D721Med (cell line): Measurements from ENCODE around the gene WDR55.
"Not testable (repeated sequence)": the region's sequence is repeated elsewhere in the genome, so short reads cannot be mapped to it uniquely, and the experiment has no call there.

Experiments used
- DNase-seq: peaks from one replicate; pipeline ENCODE4 v3.0.0; 2011; ENCODE audit warnings: low spot score; ENCODE audit not compliant: insufficient read length
- FAIRE-seq: peaks from 2 replicates; lab custom pipeline; 2011; peaks lifted over from hg19 to GRCh38; lab: Jason Lieb, UNC
- CTCF ChIP-seq: IDR thresholded peaks from 2 replicates; pipeline ENCODE4 v1.5.1; 2012; ENCODE audit warnings: mild to moderate bottlenecking, control low read depth; ENCODE audit not compliant: insufficient read depth; ENCODE audit errors: missing control alignments

WDR55 gene

DNA sequence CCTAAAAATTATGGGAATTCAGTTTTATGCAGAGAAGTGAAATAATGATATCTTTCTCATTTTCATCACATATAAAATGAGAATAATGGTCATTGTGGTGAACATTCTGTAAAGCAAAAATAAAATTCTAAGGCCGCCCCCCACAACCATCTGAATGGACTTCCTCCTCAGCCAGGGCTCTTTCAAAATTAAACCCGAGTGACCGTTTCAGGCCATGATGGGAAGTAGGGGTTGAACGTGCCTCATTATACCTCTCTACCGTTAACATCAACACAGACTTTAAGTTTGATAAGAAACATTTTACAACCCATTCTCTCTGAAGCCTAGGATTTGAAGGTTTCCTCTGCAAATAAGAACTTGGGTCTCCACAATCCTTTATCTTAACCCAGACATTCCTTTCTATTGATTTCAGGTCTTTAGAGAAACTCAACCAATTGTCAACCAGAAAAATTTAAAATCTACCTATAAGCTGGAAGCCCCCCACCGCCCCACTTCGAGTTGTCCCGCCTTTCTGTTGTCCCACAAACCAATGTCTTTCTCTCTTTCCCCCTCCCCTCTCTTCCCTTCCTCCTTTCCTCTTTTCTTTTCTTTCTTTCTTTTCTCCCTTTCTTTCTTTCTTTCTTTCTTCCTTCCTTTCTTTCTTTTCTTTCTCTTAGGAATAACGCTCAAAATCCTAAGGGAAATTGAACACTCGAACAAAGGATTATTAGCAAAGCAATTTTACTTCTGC, 27.2 kb upstream of the WDR55 start:
- DNase-seq (no peak), FAIRE-seq (no peak)
- no peak for TF ChIP-seq CTCF

- not testable (repeated sequence) for FAIRE-seq, DNase-seq
Observed at GRCh38 chr5:140638898-140639147, 25.9 kb upstream of the WDR55 start.

GRCh38 chr5:140639148-140639981, 25.3 kb upstream of the WDR55 start, which contains the start of gene TMCO6:
TSS of gene TMCO6 (plus strand) at chr5:140639451. CDS start at chr5:140639528, 77 bp downstream.
- TF ChIP-seq CTCF: peak; percentile 42
- FAIRE-seq (no peak), DNase-seq (peak; percentile 94)

GRCh38 chr5:140641716-140642115, 23.0 kb upstream of the WDR55 start:
- FAIRE-seq (no peak), DNase-seq (no peak)
- no peak for TF ChIP-seq CTCF

GRCh38 chr5:140642718-140643117, 22.0 kb upstream of the WDR55 start:
- no peak for TF ChIP-seq CTCF
- no peak for DNase-seq
- no peak for FAIRE-seq

- DNase-seq (no peak), FAIRE-seq (no peak)
- no peak for TF ChIP-seq CTCF
Observed at GRCh38 chr5:140647042-140647419, 17.7 kb upstream of the WDR55 start.

DNA sequence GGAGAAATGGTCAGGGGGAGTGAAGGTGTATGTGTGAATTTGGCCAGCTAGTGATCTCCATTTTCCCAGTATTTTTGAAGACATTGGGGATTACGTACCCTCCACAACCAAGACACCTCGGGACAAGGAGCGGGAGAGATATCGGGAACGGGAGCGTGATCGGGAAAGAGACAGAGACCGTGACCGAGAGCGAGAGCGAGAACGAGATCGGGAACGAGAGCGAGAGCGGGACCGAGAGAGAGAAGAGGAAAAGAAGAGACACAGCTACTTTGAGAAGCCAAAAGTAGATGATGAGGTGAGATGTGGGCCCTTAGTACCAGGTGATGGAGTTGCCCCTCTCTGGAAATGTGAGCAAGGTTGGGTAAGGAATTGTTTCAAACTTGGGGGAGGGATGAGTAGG, 5.8 kb upstream of the WDR55 start:
- no peak for TF ChIP-seq CTCF
- no peak for DNase-seq
- no peak for FAIRE-seq

DNA sequence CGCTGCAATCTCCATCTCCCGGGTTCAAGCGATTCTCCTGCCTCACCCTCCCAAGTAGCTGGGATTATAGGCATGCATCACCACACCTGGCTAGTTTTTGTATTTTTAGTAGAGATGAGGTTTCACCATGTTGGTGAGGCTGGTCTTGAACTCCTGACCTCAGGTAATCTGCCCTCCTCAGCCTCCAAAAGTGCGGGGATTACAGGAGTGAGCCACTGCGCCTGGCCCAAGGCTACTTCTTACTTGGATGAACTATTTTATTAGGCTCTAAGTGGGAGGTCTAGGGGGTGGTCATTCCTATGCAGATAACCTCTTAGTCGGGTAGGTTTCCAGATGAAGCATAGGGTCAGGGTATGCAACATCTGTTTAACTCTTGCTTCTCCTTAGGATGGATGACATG, 4.3 kb upstream of the WDR55 start:
- not testable (repeated sequence) for DNase-seq, FAIRE-seq
